Measurements from ENCODE around the gene AKAP1.

AKAP1 gene

GRCh38 chr17:57130708-57131461, 45.8 kb downstream of the AKAP1 start:
- ATAC-seq (ENCODE audit: low read depth): peak; percentile 95
- TF ChIP-seq CTCF (IDR thresholded peaks at IDR 0.05; ENCODE audit: poor library complexity, severe bottlenecking): peak; percentile 89
- no peaks in the 10 kb centered on the region for H3K36me3 ChIP-seq (ENCODE audit: low read depth)
- no peak overlapping the region for H3K27ac ChIP-seq (ENCODE audit: poor library complexity, severe bottlenecking)
- no peaks in the 10 kb centered on the region for H3K9me3 ChIP-seq (ENCODE audit: severe bottlenecking)
- no peaks in the 10 kb centered on the region for H3K27me3 ChIP-seq (ENCODE audit: insufficient read depth, poor library complexity, severe bottlenecking)
- no peak for DNase-seq (ENCODE audit: low spot score)
- no peaks in the 10 kb centered on the region for H3K4me1 ChIP-seq (ENCODE audit: insufficient read depth, poor library complexity, severe bottlenecking)
- no peak overlapping the region for H3K4me3 ChIP-seq (ENCODE audit: severe bottlenecking)

GRCh38 chr17:57132663-57133062, 47.6 kb downstream of the AKAP1 start:
- TF ChIP-seq CTCF (IDR thresholded peaks at IDR 0.05; ENCODE audit: poor library complexity, severe bottlenecking): no peak
- H3K4me1 ChIP-seq (ENCODE audit: insufficient read depth, poor library complexity, severe bottlenecking): no peaks in the 10 kb centered on the region

GRCh38 chr17:57133486-57133885, 48.4 kb downstream of the AKAP1 start:
- Histone ChIP-seq H3K36me3 (ENCODE audit: low read depth) (no peaks in the 10 kb centered on the region), H3K9me3 (ENCODE audit: severe bottlenecking) (no peaks in the 10 kb centered on the region), H3K4me1 (ENCODE audit: insufficient read depth, poor library complexity, severe bottlenecking) (no peaks in the 10 kb centered on the region), H3K27me3 (ENCODE audit: insufficient read depth, poor library complexity, severe bottlenecking) (no peaks in the 10 kb centered on the region), H3K4me3 (ENCODE audit: severe bottlenecking) (no peak overlapping the region), H3K27ac (ENCODE audit: poor library complexity, severe bottlenecking) (no peak overlapping the region)
- ATAC-seq (ENCODE audit: low read depth) (no peak), DNase-seq (ENCODE audit: low spot score) (no peak)
- no peak for TF ChIP-seq CTCF (IDR thresholded peaks at IDR 0.05; ENCODE audit: poor library complexity, severe bottlenecking)

More at GRCh38 chr17:57132663-57133062, 47.6 kb downstream of the AKAP1 start:
- H3K27me3 ChIP-seq (ENCODE audit: insufficient read depth, poor library complexity, severe bottlenecking): no peaks in the 10 kb centered on the region
- no peak for DNase-seq (ENCODE audit: low spot score)
- no peaks in the 10 kb centered on the region for H3K9me3 ChIP-seq (ENCODE audit: severe bottlenecking)
- no peak overlapping the region for H3K4me3 ChIP-seq (ENCODE audit: severe bottlenecking)
- no peak overlapping the region for H3K27ac ChIP-seq (ENCODE audit: poor library complexity, severe bottlenecking)
- ATAC-seq (ENCODE audit: low read depth): no peak
- no peaks in the 10 kb centered on the region for H3K36me3 ChIP-seq (ENCODE audit: low read depth)

- H3K9me3 ChIP-seq (ENCODE audit: severe bottlenecking): no peaks in the 10 kb centered on the region
- H3K4me1 ChIP-seq (ENCODE audit: insufficient read depth, poor library complexity, severe bottlenecking): no peaks in the 10 kb centered on the region
- DNase-seq (ENCODE audit: low spot score) (no peak), ATAC-seq (ENCODE audit: low read depth) (no peak)
- no peaks in the 10 kb centered on the region for H3K36me3 ChIP-seq (ENCODE audit: low read depth)
- H3K27me3 ChIP-seq (ENCODE audit: insufficient read depth, poor library complexity, severe bottlenecking): no peaks in the 10 kb centered on the region
- H3K27ac ChIP-seq (ENCODE audit: poor library complexity, severe bottlenecking): no peak overlapping the region
- no peak for TF ChIP-seq CTCF (IDR thresholded peaks at IDR 0.05; ENCODE audit: poor library complexity, severe bottlenecking)
- H3K4me3 ChIP-seq (ENCODE audit: severe bottlenecking): no peak overlapping the region
These were observed 50.2 kb downstream of the AKAP1 start for GRCh38 chr17:57135026-57135788.
